Effector memory CD4-positive, alpha-beta T cell (primary cell): Measurements from ENCODE around the gene TMEM151B.

Source experiments
- DNase-seq, 3 donors: peaks; one replicate each; pipeline ENCODE4 v3.0.0-alpha.2; 2020
- H3K27ac ChIP-seq: 2 replicates; pipeline ENCODE4 v1.7.0; 2013; ENCODE audit warnings: mild to moderate bottlenecking, low read length, moderate library complexity; ENCODE audit not compliant: insufficient read depth, poor library complexity, severe bottlenecking
- H3K27me3 ChIP-seq: replicated peaks from 2 replicates; pipeline ENCODE4 v1.7.0; 2013; ENCODE audit warnings: mild to moderate bottlenecking, low read length; ENCODE audit not compliant: insufficient read depth, control insufficient read depth, poor library complexity, severe bottlenecking
- H3K36me3 ChIP-seq: 2 replicates; pipeline ENCODE4 v1.7.0; 2013; ENCODE audit warnings: mild to moderate bottlenecking, low read length, moderate library complexity; ENCODE audit not compliant: control insufficient read depth, insufficient read depth
- H3K4me1 ChIP-seq: 2 replicates; pipeline ENCODE4 v1.7.0; 2013; ENCODE audit warnings: low read length, mild to moderate bottlenecking; ENCODE audit not compliant: control insufficient read depth, insufficient read depth, poor library complexity, severe bottlenecking
- H3K4me3 ChIP-seq: 2 replicates; pipeline ENCODE4 v1.7.0; 2013; ENCODE audit warnings: low read length, low read depth, mild to moderate bottlenecking; ENCODE audit not compliant: insufficient read depth, poor library complexity, severe bottlenecking
- H3K9me3 ChIP-seq: 2 replicates; pipeline ENCODE4 v1.7.0; 2013; ENCODE audit warnings: mild to moderate bottlenecking, low read length, moderate library complexity; ENCODE audit not compliant: control insufficient read depth

Gene TMEM151B

GRCh38 chr6:44333273-44333919, 63.1 kb downstream of the TMEM151B start:
- H3K4me3 ChIP-seq = no peak overlapping the region
- no peak for DNase-seq
- no peaks in the 10 kb centered on the region for H3K4me1 ChIP-seq
- H3K36me3 ChIP-seq = no peaks in the 10 kb centered on the region
- H3K27ac ChIP-seq = no peak overlapping the region
- H3K9me3 ChIP-seq = no peaks in the 10 kb centered on the region
- H3K27me3 ChIP-seq = peaks cover 3% of the 10 kb centered on the region

GRCh38 chr6:44333942-44334341, 63.7 kb downstream of the TMEM151B start:
- Histone ChIP-seq H3K36me3 (no peaks in the 10 kb centered on the region), H3K27me3 (peaks cover 3% of the 10 kb centered on the region), H3K27ac (no peak overlapping the region), H3K9me3 (no peaks in the 10 kb centered on the region), H3K4me3 (no peak overlapping the region), H3K4me1 (no peaks in the 10 kb centered on the region)
- DNase-seq = no peak

DNA sequence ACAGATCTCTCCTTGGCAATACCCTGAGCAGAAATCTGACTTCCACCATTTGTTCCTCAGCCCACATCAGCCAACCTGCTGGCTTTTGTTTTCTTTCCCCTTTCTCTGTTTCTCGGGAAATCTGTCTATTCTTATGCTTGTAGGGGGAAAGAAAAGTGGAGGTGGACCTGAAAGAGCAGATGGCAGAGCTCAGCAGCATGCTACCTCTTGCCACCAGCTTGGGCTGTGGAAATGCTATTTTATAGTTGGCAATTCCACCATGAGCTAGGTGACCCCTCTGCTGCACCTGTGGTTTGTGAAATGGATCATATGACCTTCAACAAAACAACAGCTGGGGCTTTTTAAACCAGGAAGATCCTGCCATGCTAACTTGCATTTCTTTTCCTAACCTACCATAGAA, 65.4 kb downstream of the TMEM151B start:
- no peaks in the 10 kb centered on the region for H3K9me3 ChIP-seq
- no peak for DNase-seq
- H3K36me3 ChIP-seq = no peaks in the 10 kb centered on the region
- no peaks in the 10 kb centered on the region for H3K4me1 ChIP-seq
- H3K27me3 ChIP-seq = peaks cover 3% of the 10 kb centered on the region
- H3K4me3 ChIP-seq = no peak overlapping the region
- no peak overlapping the region for H3K27ac ChIP-seq

DNA sequence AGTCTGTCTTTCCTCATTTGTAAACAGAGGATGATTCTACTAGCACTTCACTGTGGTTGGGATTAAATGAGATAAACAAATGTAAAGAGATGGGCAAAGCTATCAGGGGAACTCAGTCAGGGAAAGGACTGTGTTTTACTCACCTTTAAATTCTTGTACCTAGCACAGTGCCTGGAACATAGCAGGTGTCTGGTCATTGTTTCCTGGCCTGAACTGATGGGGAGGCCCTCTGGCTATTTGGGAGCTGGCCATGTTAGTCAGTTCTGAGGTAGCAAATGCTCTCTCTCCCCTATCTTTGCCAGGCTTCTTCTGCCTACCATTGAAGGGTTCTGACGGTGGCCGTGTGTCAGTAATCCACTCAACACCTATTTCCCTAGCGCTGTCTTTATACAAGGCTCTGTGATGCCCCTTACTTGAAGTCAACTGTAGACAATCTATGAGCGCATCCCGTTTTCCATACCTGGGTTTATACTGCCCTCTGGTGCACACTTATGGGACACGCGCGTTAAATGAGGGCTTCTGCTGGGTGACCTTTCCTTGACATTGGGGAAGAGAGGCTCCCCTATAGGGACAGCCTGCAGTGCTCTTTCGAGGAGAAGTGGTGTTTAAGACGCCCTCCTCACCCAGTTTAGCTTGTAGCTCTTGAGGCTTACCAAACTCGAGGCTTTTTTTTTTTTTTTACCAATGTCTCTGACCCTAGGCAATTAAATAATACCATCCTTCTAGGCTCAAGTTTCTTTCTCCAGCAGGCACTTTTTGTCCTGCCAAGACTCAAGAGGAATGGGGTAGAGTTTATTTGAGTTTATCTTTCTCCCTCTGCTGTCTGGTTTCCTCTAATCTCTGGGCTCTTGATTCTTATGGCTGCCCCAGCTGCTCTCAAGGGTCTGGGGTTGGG, 68.2 kb downstream of the TMEM151B start:
- Histone ChIP-seq H3K9me3 (no peaks in the 10 kb centered on the region), H3K4me3 (no peak overlapping the region), H3K27ac (no peak overlapping the region), H3K27me3 (peaks cover 15% of the 10 kb centered on the region), H3K36me3 (no peaks in the 10 kb centered on the region), H3K4me1 (no peaks in the 10 kb centered on the region)
- DNase-seq = peak; percentile 12 to 40 (median 40)

DNA sequence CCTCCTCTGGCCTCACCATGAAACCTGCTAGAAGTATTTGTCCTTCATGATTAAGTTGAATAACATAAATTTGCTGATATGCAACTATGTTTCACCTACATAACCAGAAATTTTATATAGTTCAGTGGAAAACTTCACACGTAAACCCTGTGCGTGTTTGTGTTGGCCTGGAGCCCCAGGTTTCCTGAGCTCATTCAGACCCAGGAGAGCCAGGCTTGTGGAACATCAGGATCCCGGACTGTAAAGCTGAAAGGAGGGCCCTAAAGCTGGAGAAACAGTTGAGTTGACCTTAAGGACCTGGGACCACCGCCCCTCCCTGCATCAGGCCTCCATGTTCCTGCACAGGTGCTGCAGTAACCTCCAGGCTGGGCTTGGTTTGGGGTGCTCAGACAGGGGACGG, 69.1 kb downstream of the TMEM151B start:
- Histone ChIP-seq H3K4me3 (no peak overlapping the region), H3K9me3 (no peaks in the 10 kb centered on the region), H3K27ac (no peak overlapping the region), H3K36me3 (no peaks in the 10 kb centered on the region), H3K4me1 (no peaks in the 10 kb centered on the region), H3K27me3 (peaks cover 17% of the 10 kb centered on the region)
- no peak for DNase-seq

- no peak for DNase-seq
- Histone ChIP-seq H3K27me3 (peaks cover 17% of the 10 kb centered on the region), H3K9me3 (no peaks in the 10 kb centered on the region), H3K36me3 (no peaks in the 10 kb centered on the region), H3K4me3 (no peak overlapping the region), H3K27ac (no peak overlapping the region), H3K4me1 (no peaks in the 10 kb centered on the region)
Measured at GRCh38 chr6:44339763-44340625, 69.7 kb downstream of the TMEM151B start.

GRCh38 chr6:44341095-44341890, 71.0 kb downstream of the TMEM151B start:
- Histone ChIP-seq H3K4me1 (no peaks in the 10 kb centered on the region), H3K27ac (no peak overlapping the region), H3K36me3 (no peaks in the 10 kb centered on the region), H3K27me3 (peaks cover 17% of the 10 kb centered on the region), H3K9me3 (no peaks in the 10 kb centered on the region), H3K4me3 (no peak overlapping the region)
- DNase-seq = no peak

- Histone ChIP-seq H3K9me3 (no peaks in the 10 kb centered on the region), H3K4me3 (no peak overlapping the region), H3K4me1 (no peaks in the 10 kb centered on the region), H3K27me3 (peaks cover 15% of the 10 kb centered on the region), H3K36me3 (no peaks in the 10 kb centered on the region), H3K27ac (no peak overlapping the region)
- no peak for DNase-seq
Measured at GRCh38 chr6:44342052-44342451, 71.8 kb downstream of the TMEM151B start.

DNA sequence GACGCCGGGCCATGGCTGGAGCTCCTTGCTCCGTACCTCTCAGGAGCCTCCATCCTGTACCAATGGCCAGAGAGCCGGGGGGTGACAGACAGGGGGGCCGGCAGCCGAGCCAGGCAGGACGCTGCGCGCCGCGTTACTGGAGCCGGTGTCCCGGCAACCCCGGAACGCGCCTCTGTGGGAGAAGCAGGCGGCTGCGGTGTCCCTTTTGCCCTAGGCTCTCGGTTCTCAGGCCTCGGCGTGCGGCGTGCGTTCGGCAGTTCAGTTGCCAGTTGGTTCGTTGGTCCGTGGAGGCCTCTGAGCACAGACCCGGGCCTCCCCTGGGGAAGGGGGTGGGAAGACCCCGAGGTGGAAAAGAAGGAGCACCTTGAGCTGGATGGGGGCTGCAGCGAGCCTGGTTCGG, 72.2 kb downstream of the TMEM151B start, which contains the start of gene SPATS1:
SPATS1 (plus strand) TSS at position 162 of the 400 bp plus-strand sequence. CDS start 446 bp downstream, outside the sequence.
- no peak within 1 kb of the TSS for H3K4me3 ChIP-seq
- no peaks in the 10 kb centered on the region for H3K36me3 ChIP-seq
- H3K27me3 ChIP-seq = peaks cover 14% of the 10 kb centered on the region
- H3K4me1 ChIP-seq = no peaks in the 10 kb centered on the region
- H3K9me3 ChIP-seq = no peaks in the 10 kb centered on the region
- H3K27ac ChIP-seq = no peak within 1 kb of the TSS
- no peak for DNase-seq
